HG02852 (cell line): ENCODE measurements around the gene C16orf86.
A peak's percentile ranks its signal among the peaks of the same experiment; 100 is the strongest.

Experiments used
- ATAC-seq: cut with Tn5 transposase; IDR thresholded peaks from one replicate; pipeline ENCODE4 v1.9.1; 2021; ENCODE audit warnings: mild to moderate bottlenecking, moderate library complexity; ENCODE audit not compliant: unreplicated experiment

Gene C16orf86

GRCh38 chr16:67653128-67653788 lies 13.4 kb upstream of the C16orf86 start:
- ATAC-seq, result no peak

GRCh38 chr16:67653789-67654402 lies 12.7 kb upstream of the C16orf86 start:
- no peak for ATAC-seq

- no peak for ATAC-seq
Measured at GRCh38 chr16:67654403-67654911, 12.2 kb upstream of the C16orf86 start.

GRCh38 chr16:67655363-67655762 lies 11.3 kb upstream of the C16orf86 start:
- no peak for ATAC-seq

GRCh38 chr16:67656344-67657016 lies 10.1 kb upstream of the C16orf86 start:
- ATAC-seq, result no peak

- ATAC-seq, result no peak
Measured at GRCh38 chr16:67657017-67657608, 9.5 kb upstream of the C16orf86 start.

GRCh38 chr16:67657751-67658518 lies 8.7 kb upstream of the C16orf86 start:
- ATAC-seq, result no peak

GRCh38 chr16:67658849-67659674 lies 7.6 kb upstream of the C16orf86 start:
- no peak for ATAC-seq

- ATAC-seq, result peak; percentile 51
Measured at GRCh38 chr16:67659675-67660563, 6.7 kb upstream of the C16orf86 start, which contains the start of gene ACD. TSS of gene ACD (minus strand) at chr16:67660260. CDS start at chr16:67660220, 40 bp downstream.

- peak; percentile 86 for ATAC-seq
Measured at GRCh38 chr16:67660564-67661028, 6.0 kb upstream of the C16orf86 start, which contains the start of gene PARD6A. TSS of gene PARD6A (plus strand) at chr16:67660960. CDS start at chr16:67661039, 79 bp downstream.

- ATAC-seq, result peak; percentile 1
Measured at GRCh38 chr16:67661101-67661761, 5.4 kb upstream of the C16orf86 start.

- ATAC-seq, result no peak
Measured at GRCh38 chr16:67661886-67662652, 4.5 kb upstream of the C16orf86 start.

GRCh38 chr16:67662653-67663010 lies 4.0 kb upstream of the C16orf86 start:
- no peak for ATAC-seq

- ATAC-seq, result no peak
Measured at GRCh38 chr16:67663151-67663876, 3.3 kb upstream of the C16orf86 start.

- ATAC-seq, result no peak
Measured at GRCh38 chr16:67663877-67664222, 2.8 kb upstream of the C16orf86 start.

- no peak for ATAC-seq
Measured at GRCh38 chr16:67664258-67664657, 2.4 kb upstream of the C16orf86 start.

GRCh38 chr16:67664871-67665270 lies 1.7 kb upstream of the C16orf86 start:
- ATAC-seq, result no peak
